Stimulated activated CD4-positive, alpha-beta T cell treated with anti-CD3 and anti-CD28 coated beads, Interleukin-4, amount 100 ng/mL, for 1 hour (primary cell): Measurements from ENCODE around the gene ACHE.
"Not testable (repeated sequence)": the region's sequence is repeated elsewhere in the genome, so short reads cannot be mapped to it uniquely, and the experiment has no call there.

ENCODE experiments used
- DNase-seq: peaks from one replicate; pipeline ENCODE4 v3.0.0-alpha.2; 2020

ACHE gene

GRCh38 chr7:100895701-100895955, at the start of gene ACHE:
Gene ACHE (minus strand): TSS chr7:100895888. CDS start chr7:100894232, 1,656 bp downstream.
- DNase-seq, result no peak

GRCh38 chr7:100944138-100944537, 48.5 kb upstream of the ACHE start:
- DNase-seq, result no peak

GRCh38 chr7:100943693-100944092, 48.0 kb upstream of the ACHE start:
- DNase-seq, result no peak

- DNase-seq, result no peak
These were observed 46.5 kb upstream of the ACHE start for GRCh38 chr7:100942045-100942774.

GRCh38 chr7:100936167-100936566, 40.5 kb upstream of the ACHE start:
- not testable (repeated sequence) for DNase-seq

GRCh38 chr7:100935381-100935780, 39.7 kb upstream of the ACHE start:
- not testable (repeated sequence) for DNase-seq

- DNase-seq, result no peak
These were observed 38.0 kb upstream of the ACHE start for GRCh38 chr7:100933734-100934133.

- DNase-seq, result no peak
These were observed 34.1 kb upstream of the ACHE start for GRCh38 chr7:100929808-100930174.

GRCh38 chr7:100923616-100924015, 27.9 kb upstream of the ACHE start:
- not testable (repeated sequence) for DNase-seq

- no peak for DNase-seq
These were observed 25.4 kb upstream of the ACHE start for GRCh38 chr7:100921039-100921438.

GRCh38 chr7:100919779-100920437, 24.2 kb upstream of the ACHE start:
- DNase-seq, result not testable (repeated sequence)

GRCh38 chr7:100919335-100919734, 23.6 kb upstream of the ACHE start:
- not testable (repeated sequence) for DNase-seq

- no peak for DNase-seq
These were observed 19.3 kb upstream of the ACHE start for GRCh38 chr7:100914879-100915447.

GRCh38 chr7:100914208-100914878, 18.7 kb upstream of the ACHE start:
- DNase-seq, result no peak

GRCh38 chr7:100911484-100911883, 15.8 kb upstream of the ACHE start:
- DNase-seq, result no peak

- not testable (repeated sequence) for DNase-seq
These were observed 14.8 kb upstream of the ACHE start for GRCh38 chr7:100910443-100910842.

GRCh38 chr7:100908512-100908911, 12.8 kb upstream of the ACHE start:
- DNase-seq, result no peak

- no peak for DNase-seq
These were observed 7.0 kb upstream of the ACHE start for GRCh38 chr7:100902638-100903037.

GRCh38 chr7:100901921-100902332, 6.2 kb upstream of the ACHE start:
- DNase-seq, result no peak

- no peak for DNase-seq
These were observed 5.3 kb upstream of the ACHE start for GRCh38 chr7:100900978-100901377.

GRCh38 chr7:100899432-100899831, 3.7 kb upstream of the ACHE start:
- DNase-seq, result no peak

- no peak for DNase-seq
These were observed 2.2 kb upstream of the ACHE start for GRCh38 chr7:100897772-100898454.
